ENCODE measurements around the gene SLC36A3. TPM values are rescaled to one million over a fixed set of nuclear protein-coding genes. Genes with fewer than 3 reads are reported as not detected.

The SLC36A3 gene
- total and polyA plus RNA-seq, 2 of the 8 experiments (the other 6 are each of a cell fraction or from before 2014, with no cell fraction given) = not detected

GRCh38 chr5:151320481-151320880 lies 16.9 kb upstream of the SLC36A3 start (continued):
- TF ChIP-seq JUND (IDR thresholded peaks at IDR 0.05; ENCODE audit: low read length) (no peak), SIX5 (IDR thresholded peaks at IDR 0.05; ENCODE audit: low read depth, low read length) (no peak), SP4 (IDR thresholded peaks at IDR 0.05; ENCODE audit: low read length) (no peak), KDM5A (IDR thresholded peaks at IDR 0.05; ENCODE audit: low read length) (no peak), MAX (IDR thresholded peaks at IDR 0.05) (no peak)

All from H1 (cell line).